CD4-positive, alpha-beta T cell (primary cell): Measurements from ENCODE around the gene ARHGEF11. TPM values are rescaled to one million over a fixed set of nuclear protein-coding genes. Genes with fewer than 3 reads are reported as not detected.

Experiments
- ATAC-seq: fragments of 200-7000 bp; cut with Tn5 transposase; one replicate; pipeline ENCODE4 v1.10.0; 2022; ENCODE audit warnings: mild to moderate bottlenecking; ENCODE audit not compliant: poor library complexity
- CTCF ChIA-PET: fragments of 350-600 bp; sonication (Branson Sonifier 250); formaldehyde crosslinking; loops from one replicate; lab custom pipeline; 2021; ENCODE audit warnings: antibody characterized with exemption, inconsistent platforms; lab: Charles Lee
- POLR2A ChIA-PET: fragments of 350-600 bp; sonication (Branson Sonifier 250); formaldehyde crosslinking; loops from one replicate; lab custom pipeline; 2021; ENCODE audit warnings: antibody characterized with exemption, inconsistent platforms; lab: Charles Lee
- DNase-seq, 14 experiments: peaks; one replicate each; pipeline ENCODE4 v3.0.0-alpha.2; 2013 to 2020; ENCODE audit warnings: mixed read lengths in 2 of 14
- H3K27ac ChIP-seq, 2 donors: one replicate each; pipeline versions ENCODE4 v1.5.1 to v1.7.0; 2013; ENCODE audit warnings: low read length in 2 of 2, low read depth in 1 of 2, mild to moderate bottlenecking in 1 of 2
- H3K27me3 ChIP-seq, 2 experiments: 1 replicate in 1 of 2; 2 replicates in 1 of 2; pipeline versions ENCODE4 v1.6.1 to v1.7.0; 2013; ENCODE audit warnings: low read length in 2 of 2, control low read depth in 1 of 2, mild to moderate bottlenecking in 1 of 2, moderate library complexity in 1 of 2; ENCODE audit not compliant: insufficient read depth in 2 of 2, control insufficient read depth in 1 of 2
- H3K36me3 ChIP-seq: one replicate; pipeline ENCODE4 v1.6.1; 2013; ENCODE audit warnings: low read length, control low read depth; ENCODE audit not compliant: insufficient read depth
- H3K4me1 ChIP-seq: one replicate; pipeline ENCODE4 v1.6.1; 2013; ENCODE audit warnings: low read length, control low read depth; ENCODE audit not compliant: insufficient read depth
- H3K4me3 ChIP-seq: one replicate; pipeline ENCODE4 v1.5.1; 2013; ENCODE audit warnings: mild to moderate bottlenecking, low read length, moderate library complexity
- H3K9me3 ChIP-seq, 2 experiments: 1 replicate in 1 of 2; 2 replicates in 1 of 2; pipeline versions ENCODE4 v1.6.1 to v1.7.0; 2013; ENCODE audit warnings: low read length in 2 of 2, mild to moderate bottlenecking in 2 of 2, control low read depth in 1 of 2, moderate library complexity in 1 of 2; ENCODE audit not compliant: control insufficient read depth in 1 of 2, insufficient read depth in 1 of 2
- H3K27ac Mint-ChIP-seq: one replicate; pipeline ENCODE4 v1.8.0; 2020; ENCODE audit warnings: mixed read lengths
- H3K27me3 Mint-ChIP-seq: one replicate; pipeline ENCODE4 v1.8.0; 2021; ENCODE audit warnings: mixed read lengths
- H3K36me3 Mint-ChIP-seq: one replicate; pipeline ENCODE4 v1.8.0; 2021; ENCODE audit warnings: low read depth, mixed read lengths
- H3K4me1 Mint-ChIP-seq: one replicate; pipeline ENCODE4 v1.8.0; 2021; ENCODE audit warnings: low read depth, mixed read lengths
- H3K4me3 Mint-ChIP-seq: one replicate; pipeline ENCODE4 v1.8.0; 2020; ENCODE audit warnings: mild to moderate bottlenecking, mixed read lengths
- H3K9me3 Mint-ChIP-seq: one replicate; pipeline ENCODE4 v1.8.0; 2020; ENCODE audit warnings: mixed read lengths
- intact Hi-C, 2 experiments: fragments of 100-400 bp; cut with DNase I in 1 of 2; cut with micrococcal nuclease in 1 of 2; formaldehyde crosslinking; loops; one replicate each; pipeline versions ENCODE4 v1.15.1 to v1.9.0; 2023 to 2025; cut with DNase I, micrococcal nuclease
- total RNA-seq, 174 experiments: library from RNA in 2 of 174; stranded (reverse) in 2 of 174; gene quantifications; one replicate each; pipeline ENCODE4 v1.2.3 and lab custom pipeline; 2021 to 2026
- TF ChIP-seq, protein P1 (sequence below): fragments of 200-600 bp; IDR thresholded peaks from one replicate; pipeline ENCODE4 v1.8.0; 2022; ENCODE audit warnings: antibody characterized with exemption, mild to moderate bottlenecking

The ARHGEF11 gene
- total RNA-seq, 2 experiments from 2014 or later, result 13.7 to 13.9 TPM

DNA sequence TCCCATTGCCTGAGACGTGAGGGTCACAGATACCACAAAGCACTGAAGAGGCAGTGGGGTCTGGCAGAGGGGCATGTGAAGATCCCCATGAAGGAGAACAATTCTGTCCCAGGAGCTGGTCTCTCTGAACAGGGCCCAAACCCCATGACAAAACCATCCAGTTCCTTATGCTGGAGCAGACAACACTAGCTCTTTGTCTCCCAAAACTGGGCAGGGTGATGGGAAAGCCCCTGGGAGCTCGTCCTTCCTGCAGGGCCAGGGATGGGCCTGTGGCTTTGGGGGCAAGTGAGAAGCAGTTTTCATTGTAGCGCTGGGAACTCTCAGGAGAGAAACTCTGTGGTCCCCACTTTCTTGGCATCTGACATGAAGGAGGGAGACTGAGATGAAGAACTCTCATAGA, 45.2 kb upstream of the ARHGEF11 start:
- DNase-seq (no peak), ATAC-seq (no peak)
- no peak overlapping the region for H3K27ac Mint-ChIP-seq
- Histone ChIP-seq H3K9me3 (no peaks in the 10 kb centered on the region), H3K27me3 (peaks cover 0 to 2% of the 10 kb centered on the region in 2 experiments), H3K4me3 (no peak overlapping the region), H3K36me3 (no peaks in the 10 kb centered on the region), H3K4me1 (peaks cover 7% of the 10 kb centered on the region), H3K27ac (no peak overlapping the region)
- intact Hi-C loops, result loop anchor here (1.0 to 5.0 kb wide), 3 partner anchors 47 to 402 kb away; partner anchors contain the start of gene ETV3 (in 1 of the 2)
- H3K9me3 Mint-ChIP-seq, result no peaks in the 10 kb centered on the region
- ChIA-PET POLR2A (interaction anchor here (1.0 kb wide), 1 partner anchor 65 kb away, joined by 26 read pairs; no protein-coding TSS in a partner anchor), CTCF (interaction anchor here (0.8 to 7.4 kb wide), 10 partner anchors 9 to 84 kb away, joined by 3 to 241 read pairs (median 8); partner anchors contain the start of gene ETV3)
- TF ChIP-seq, protein P1, sequence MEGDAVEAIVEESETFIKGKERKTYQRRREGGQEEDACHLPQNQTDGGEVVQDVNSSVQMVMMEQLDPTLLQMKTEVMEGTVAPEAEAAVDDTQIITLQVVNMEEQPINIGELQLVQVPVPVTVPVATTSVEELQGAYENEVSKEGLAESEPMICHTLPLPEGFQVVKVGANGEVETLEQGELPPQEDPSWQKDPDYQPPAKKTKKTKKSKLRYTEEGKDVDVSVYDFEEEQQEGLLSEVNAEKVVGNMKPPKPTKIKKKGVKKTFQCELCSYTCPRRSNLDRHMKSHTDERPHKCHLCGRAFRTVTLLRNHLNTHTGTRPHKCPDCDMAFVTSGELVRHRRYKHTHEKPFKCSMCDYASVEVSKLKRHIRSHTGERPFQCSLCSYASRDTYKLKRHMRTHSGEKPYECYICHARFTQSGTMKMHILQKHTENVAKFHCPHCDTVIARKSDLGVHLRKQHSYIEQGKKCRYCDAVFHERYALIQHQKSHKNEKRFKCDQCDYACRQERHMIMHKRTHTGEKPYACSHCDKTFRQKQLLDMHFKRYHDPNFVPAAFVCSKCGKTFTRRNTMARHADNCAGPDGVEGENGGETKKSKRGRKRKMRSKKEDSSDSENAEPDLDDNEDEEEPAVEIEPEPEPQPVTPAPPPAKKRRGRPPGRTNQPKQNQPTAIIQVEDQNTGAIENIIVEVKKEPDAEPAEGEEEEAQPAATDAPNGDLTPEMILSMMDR, result no peak
- no peaks in the 10 kb centered on the region for H3K36me3 Mint-ChIP-seq
- H3K4me1 Mint-ChIP-seq, result peaks cover 5% of the 10 kb centered on the region
- H3K27me3 Mint-ChIP-seq, result peaks cover 6% of the 10 kb centered on the region
- H3K4me3 Mint-ChIP-seq, result no peak overlapping the region

- no peak overlapping the region for H3K4me3 ChIP-seq
- Mint-ChIP-seq H3K4me1 (peaks cover 5% of the 10 kb centered on the region), H3K27me3 (peaks cover 6% of the 10 kb centered on the region), H3K9me3 (no peaks in the 10 kb centered on the region), H3K27ac (no peak overlapping the region), H3K36me3 (no peaks in the 10 kb centered on the region), H3K4me3 (no peak overlapping the region)
- H3K9me3 ChIP-seq, result no peaks in the 10 kb centered on the region
- DNase-seq (peak; percentile 78 to 92 (median 86)), ATAC-seq (peak; percentile 83)
- peaks cover 0 to 2% of the 10 kb centered on the region in 2 experiments for H3K27me3 ChIP-seq
- peaks cover 7% of the 10 kb centered on the region for H3K4me1 ChIP-seq
- TF ChIP-seq, protein P1, result peak; percentile 95
- H3K36me3 ChIP-seq, result no peaks in the 10 kb centered on the region
- intact Hi-C loops, result loop anchor here (1.0 to 5.0 kb wide), 3 partner anchors 47 to 402 kb away; partner anchors contain the start of gene ETV3 (in 1 of the 2)
- H3K27ac ChIP-seq, result no peak overlapping the region
- CTCF ChIA-PET, result interaction anchor here (0.6 to 7.4 kb wide), 22 partner anchors 9 to 394 kb away, joined by 3 to 241 read pairs (median 4); partner anchors contain the start of gene ETV3
- POLR2A ChIA-PET, result interaction anchor here (0.6 to 1.0 kb wide), 3 partner anchors 48 to 69 kb away, joined by 3 to 26 read pairs (median 3); no protein-coding TSS in a partner anchor
Measured at GRCh38 chr1:157090196-157090647, 44.7 kb upstream of the ARHGEF11 start.

DNA sequence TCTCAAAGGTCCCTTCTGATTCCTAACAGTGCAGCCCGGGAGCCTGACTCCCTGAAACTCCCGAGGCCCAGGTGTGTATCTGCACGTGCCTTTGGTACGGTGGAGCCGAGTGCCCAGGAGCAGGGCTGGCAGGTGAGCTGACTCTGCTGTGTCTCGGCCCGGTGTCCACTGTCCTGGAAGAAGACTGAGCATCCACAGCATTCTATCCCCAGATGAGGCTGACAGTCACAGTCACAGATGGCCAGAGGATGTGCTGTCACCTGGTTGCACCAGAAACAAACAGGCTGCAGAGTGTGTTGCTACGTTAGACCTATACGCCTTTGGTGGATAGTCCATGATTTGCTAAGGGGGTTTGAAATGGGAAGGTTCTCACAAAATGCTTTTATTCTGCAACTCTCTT, 44.2 kb upstream of the ARHGEF11 start:
- peaks cover 5% of the 10 kb centered on the region for H3K4me1 Mint-ChIP-seq
- Histone ChIP-seq H3K4me1 (peaks cover 7% of the 10 kb centered on the region), H3K36me3 (no peaks in the 10 kb centered on the region), H3K9me3 (no peaks in the 10 kb centered on the region), H3K27ac (no peak overlapping the region), H3K27me3 (peaks cover 0 to 2% of the 10 kb centered on the region in 2 experiments), H3K4me3 (no peak overlapping the region)
- DNase-seq (peak in 1 of 14 experiments; percentile 21), ATAC-seq (peak; percentile 21)
- no peaks in the 10 kb centered on the region for H3K9me3 Mint-ChIP-seq
- POLR2A ChIA-PET, result interaction anchor here (0.6 to 1.0 kb wide), 3 partner anchors 48 to 69 kb away, joined by 3 to 26 read pairs (median 3); no protein-coding TSS in a partner anchor
- peaks cover 6% of the 10 kb centered on the region for H3K27me3 Mint-ChIP-seq
- no peaks in the 10 kb centered on the region for H3K36me3 Mint-ChIP-seq
- intact Hi-C loops, result loop anchor here (1.0 to 5.0 kb wide), 3 partner anchors 48 to 403 kb away; partner anchors contain the start of gene ETV3 (in 1 of the 2)
- TF ChIP-seq, protein P1, result no peak
- H3K4me3 Mint-ChIP-seq, result no peak overlapping the region
- no peak overlapping the region for H3K27ac Mint-ChIP-seq
- CTCF ChIA-PET, result interaction anchor here (0.6 to 7.4 kb wide), 21 partner anchors 8 to 394 kb away, joined by 3 to 241 read pairs (median 4); partner anchors contain the start of gene ETV3
